GM12878 (cell line): ENCODE measurements around the gene CARM1. TPM values are rescaled to one million over a fixed set of nuclear protein-coding genes. Genes with fewer than 3 reads are reported as not detected.

Experiments
- ATAC-seq: fragments of 200-7000 bp; cut with Tn5 transposase; 3 replicates; pipeline ENCODE4 v1.9.1; 2020; ENCODE audit warnings: mild to moderate bottlenecking, moderate library complexity
- BruUV-seq: library from RNA; stranded (reverse); fragments of 400-500 nt; replicated peaks from 2 replicates; lab custom pipeline; 2021; lab: Mats Ljungman, UMichigan
- CTCF ChIA-PET: fragments of 300-600 bp; sonication (Branson Sonifier 250); formaldehyde crosslinking; extraction: SDS; loops from one replicate; lab custom pipeline; 2021; ENCODE audit warnings: inconsistent platforms; lab: Yijun Ruan, JAX
- POLR2A ChIA-PET: fragments of 350-600 bp; formaldehyde crosslinking; extraction: SDS; loops from one replicate; lab custom pipeline; 2021; ENCODE audit warnings: inconsistent platforms; lab: Charles Lee
- RAD21 ChIA-PET: fragments of 300-600 bp; sonication (Branson Sonifier 250); formaldehyde crosslinking; loops from one replicate; lab custom pipeline; 2023; ENCODE audit warnings: antibody characterized with exemption; ENCODE audit not compliant: unreplicated experiment; lab: Charles Lee
- SMC1A ChIA-PET: fragments of 300-600 bp; sonication (Branson Sonifier 250); formaldehyde crosslinking; loops from one replicate; lab custom pipeline; 2023; ENCODE audit not compliant: unreplicated experiment, uncharacterized antibody; lab: Charles Lee
- DNase-seq: peaks from one replicate; pipeline ENCODE4 v3.0.0-alpha.2; 2011; ENCODE audit warnings: low read depth, low spot score
- FAIRE-seq: peaks from 3 replicates; lab custom pipeline; 2011; peaks lifted over from hg19 to GRCh38; lab: Jason Lieb, UNC
- H2AFZ ChIP-seq: 2 replicates; pipeline ENCODE4 v1.6.0; 2011; ENCODE audit warnings: low read depth, low read length, control low read depth; ENCODE audit not compliant: control insufficient read depth
- H3K27ac ChIP-seq: 2 replicates; pipeline ENCODE4 v1.5.1; 2011; ENCODE audit warnings: control low read depth; ENCODE audit not compliant: control insufficient read depth, insufficient read depth
- H3K27me3 ChIP-seq, 2 experiments: replicated peaks in 1 of 2; 2 replicates each; pipeline versions ENCODE4 v1.6.0 to v1.6.1; 2011; ENCODE audit warnings: low read length in 1 of 2; ENCODE audit not compliant: control insufficient read depth in 2 of 2, insufficient read depth in 2 of 2
- H3K36me3 ChIP-seq, 2 experiments: 2 replicates each; pipeline ENCODE4 v1.5.1; 2011; ENCODE audit warnings: low read length in 1 of 2; ENCODE audit not compliant: control insufficient read depth in 2 of 2, insufficient read depth in 2 of 2
- H3K4me1 ChIP-seq: 2 replicates; pipeline ENCODE4 v1.6.1; 2011; ENCODE audit warnings: mild to moderate bottlenecking, low read length, moderate library complexity, mixed read lengths; ENCODE audit not compliant: control insufficient read depth, insufficient read depth
- H3K4me2 ChIP-seq: 2 replicates; pipeline ENCODE4 v1.6.0; 2011; ENCODE audit warnings: control low read depth; ENCODE audit not compliant: control insufficient read depth, insufficient read depth
- H3K4me3 ChIP-seq: fragments of 200-600 bp; sonication (generic); 2 replicates; pipeline ENCODE4 v1.5.1; 2016
- H3K79me2 ChIP-seq: 2 replicates; pipeline ENCODE4 v1.6.0; 2011; ENCODE audit warnings: low read length; ENCODE audit not compliant: control insufficient read depth, insufficient read depth
- H3K9ac ChIP-seq: 2 replicates; pipeline ENCODE4 v1.8.0; 2011; ENCODE audit warnings: low read length, control low read depth, mixed read lengths; ENCODE audit not compliant: control insufficient read depth, insufficient read depth
- H3K9me3 ChIP-seq: replicated peaks from 3 replicates; pipeline ENCODE4 v1.5.1; 2011; ENCODE audit warnings: mild to moderate bottlenecking, low read length; ENCODE audit not compliant: control insufficient read depth, insufficient read depth
- H4K20me1 ChIP-seq: 2 replicates; pipeline ENCODE4 v1.6.0; 2011; ENCODE audit not compliant: control insufficient read depth, insufficient read depth
- ASH2L ChIP-seq: fragments of 300-600, 200-600 bp; sonication (generic); IDR thresholded peaks from 2 replicates; pipeline ENCODE4 v1.6.1; 2017; ENCODE audit warnings: low read depth, mild to moderate bottlenecking, borderline replicate concordance
- CREB1 ChIP-seq: IDR thresholded peaks from 2 replicates; pipeline ENCODE4 v1.6.1; 2012; ENCODE audit warnings: low read depth, mild to moderate bottlenecking, inconsistent platforms
- EED ChIP-seq: sonication (generic); IDR thresholded peaks from 2 replicates; pipeline ENCODE4 v1.6.1; 2016; ENCODE audit warnings: antibody characterized with exemption, low read depth
- JUND ChIP-seq: IDR thresholded peaks from 2 replicates; pipeline ENCODE4 v1.6.1; 2012; ENCODE audit warnings: low read depth, mild to moderate bottlenecking, low read length, improper control_type of control experiment, moderate library complexity
- NFYB ChIP-seq: IDR thresholded peaks from 2 replicates; pipeline ENCODE4 v1.6.1; 2011; ENCODE audit warnings: low read depth, mild to moderate bottlenecking, low read length, improper control_type of control experiment, moderate library complexity; ENCODE audit not compliant: insufficient read depth
- RB1 ChIP-seq: fragments of 450-650 bp; formaldehyde crosslinking; IDR thresholded peaks from 2 replicates; pipeline ENCODE4 v1.6.1; 2017; ENCODE audit warnings: mild to moderate bottlenecking, borderline replicate concordance
- RELA ChIP-seq: fragments of 450-650 bp; IDR thresholded peaks from 2 replicates; pipeline ENCODE4 v1.8.0; 2014; ENCODE audit warnings: borderline replicate concordance; ENCODE audit not compliant: partially characterized antibody
- SIN3A ChIP-seq: IDR thresholded peaks from 2 replicates; pipeline ENCODE4 v1.6.1; 2012; ENCODE audit warnings: low read depth, low read length, improper control_type of control experiment
- SMARCA5 ChIP-seq: fragments of 450-650 bp; IDR thresholded peaks from 2 replicates; pipeline ENCODE4 v1.6.1; 2017; ENCODE audit warnings: mild to moderate bottlenecking
- SPI1 ChIP-seq: IDR thresholded peaks from 2 replicates; pipeline ENCODE4 v1.6.1; 2011; ENCODE audit warnings: low read depth, mild to moderate bottlenecking, low read length, moderate library complexity, borderline replicate concordance; ENCODE audit not compliant: insufficient read depth
- TARDBP ChIP-seq: IDR thresholded peaks from 2 replicates; pipeline ENCODE4 v1.6.1; 2016; ENCODE audit warnings: borderline replicate concordance
- WGBS: methylation state at CpG from one replicate; pipeline ENCODE4 v1.1.6; 2016; ENCODE audit warnings: low lambda C conversion rate; ENCODE audit not compliant: insufficient replicate concordance, insufficient coverage; ENCODE audit errors: missing lambda C conversion rate; 5-methylcytosine and 5-hydroxymethylcytosine counted together
- in situ Hi-C: fragments of 300-500 bp; cut with MboI; formaldehyde crosslinking; loops from 9 replicates; pipeline ENCODE4 v1.14.3; 2018; ENCODE audit warnings: mixed read lengths
- intact Hi-C: fragments of 100-400 bp; cut with micrococcal nuclease; formaldehyde crosslinking; loops from one replicate; pipeline ENCODE4 v1.14.2; 2022; ENCODE audit not compliant: unreplicated experiment
- polyA plus RNA-seq, 11 experiments: library from polyadenylated mRNA; depleted of rRNA in 4 of 11; unstranded in 6 of 11; stranded (reverse) in 5 of 11; fragments of >200 nt; fragmentation: Nextera tagmentation in 4 of 11; fragmentation: Illumina TruSeq in 1 of 11; extraction: Ambion mirVana in 4 of 11; extraction: Trizol in 1 of 11; gene quantifications; 1 replicate in 1 of 11; 2 replicates in 10 of 11; pipeline versions ENCODE4 v1.2.1 to v1.2.3, GENCODE V29; 2011 to 2016; ENCODE audit warnings: inconsistent platforms in 2 of 11, missing spikeins in 2 of 11, low read depth in 1 of 11
- total RNA-seq, 4 experiments: library from RNA; depleted of rRNA in 3 of 4; stranded (reverse); fragments of >200 nt in 3 of 4; fragmentation: Illumina TruSeq in 1 of 4; extraction: Trizol in 1 of 4; gene quantifications; 2 replicates each; pipeline versions ENCODE4 v1.2.1 to v1.2.3, GENCODE V29; 2013 to 2021

CARM1 gene
- total and polyA plus RNA-seq, 10 of the 15 experiments (the other 5 are each of a cell fraction or from before 2014, with no cell fraction given), result 0.45 to 116 (median 39.7) TPM

- no peaks in the 10 kb centered on the region; the same call in 2 of the 3 replicates for H3K9me3 ChIP-seq
- H3K79me2 ChIP-seq, result no peaks in the 10 kb centered on the region
- ChIA-PET POLR2A (no interaction called here), CTCF (interaction anchor here (1.0 to 4.3 kb wide), 3 partner anchors 10 to 131 kb away, joined by 3 to 41 read pairs (median 14); partner anchors contain the start of gene DNM2), RAD21 (no interaction called here), SMC1A (no interaction called here)
- peak within 1 kb of the TSS; percentile 81 for H2AFZ ChIP-seq
- WGBS, result 25% methylated on average over 14 of the region's 14 CpGs
- H3K4me1 ChIP-seq, result peaks cover 9% of the 10 kb centered on the region
- BruUV-seq, result no TSS peak
- no peak within 1 kb of the TSS; the same call in 1 of the 2 replicates for H3K27ac ChIP-seq
- in situ Hi-C loops (no loop called here), intact Hi-C loops (no loop called here)
- no peaks in the 10 kb centered on the region for H4K20me1 ChIP-seq
- H3K4me3 ChIP-seq, result peak within 1 kb of the TSS; percentile 3; the same call in 1 of the 2 replicates
- H3K27me3 ChIP-seq, result no peaks in the 10 kb centered on the region
- no peaks in the 10 kb centered on the region for H3K36me3 ChIP-seq
- peak within 1 kb of the TSS; percentile 69 for H3K4me2 ChIP-seq
- DNase-seq, result no peak
- no peak within 1 kb of the TSS; the same call in 1 of the 2 replicates for H3K9ac ChIP-seq
- TF ChIP-seq TARDBP (no peak), EED (0 out of 2 replicates have a peak, but pooled peaks have one; percentile 12), SMARCA5 (no peak)
- FAIRE-seq, result peak; percentile 7
- peak; percentile 87 for ATAC-seq
Measured at GRCh38 chr19:10848230-10848856, 23.0 kb upstream of the CARM1 start, which contains the start of gene C19orf38. C19orf38 (plus strand) TSS chr19:10848415; CDS start chr19:10848509, 94 bp downstream.

GRCh38 chr19:10850631-10851030, 20.7 kb upstream of the CARM1 start:
- no peaks in the 10 kb centered on the region for H3K36me3 ChIP-seq
- H3K9me3 ChIP-seq, result no peaks in the 10 kb centered on the region; the same call in 2 of the 3 replicates
- no peak overlapping the region for H3K4me2 ChIP-seq
- H3K4me3 ChIP-seq, result no peak overlapping the region
- ATAC-seq, result no peak
- H3K79me2 ChIP-seq, result no peaks in the 10 kb centered on the region
- ChIA-PET SMC1A (no interaction called here), CTCF (interaction anchor here (1.0 to 4.3 kb wide), 3 partner anchors 11 to 14 kb away, joined by 3 to 41 read pairs (median 3); no protein-coding TSS in a partner anchor)
- in situ Hi-C loops (no loop called here), intact Hi-C loops (no loop called here)
- H3K9ac ChIP-seq, result no peak overlapping the region
- H2AFZ ChIP-seq, result no peak overlapping the region
- H3K4me1 ChIP-seq, result peaks cover 9% of the 10 kb centered on the region
- no peak overlapping the region for H3K27ac ChIP-seq
- BruUV-seq, result no TSS peak
- no peak for TF ChIP-seq NFYB
- TF ChIP-seq SIN3A, result no peak
- TF ChIP-seq RELA, result no peak
- TF ChIP-seq JUND, result no peak
- no peak for TF ChIP-seq RB1
- TF ChIP-seq ASH2L, result no peak
- TF ChIP-seq CREB1, result no peak
- no peak for TF ChIP-seq SPI1
- TF ChIP-seq, all 136 proteins: peak for 0
- POLR2A ChIA-PET, result interaction anchor here (1.4 kb wide), 1 partner anchor 133 kb away, joined by 3 read pairs; no protein-coding TSS in a partner anchor
- RAD21 ChIA-PET, result interaction anchor here (1.1 kb wide), 1 partner anchor 14 kb away, joined by 5 read pairs; no protein-coding TSS in a partner anchor
- 41% methylated on average over 5 of the region's 5 CpGs for WGBS
- H4K20me1 ChIP-seq, result no peaks in the 10 kb centered on the region
- no peak for DNase-seq
- no peak for FAIRE-seq
- H3K27me3 ChIP-seq, result no peaks in the 10 kb centered on the region
